Stimulated activated CD4-positive, alpha-beta T cell treated with anti-CD3 and anti-CD28 coated beads, Interleukin-4, amount 100 ng/mL, for 24 hours (primary cell): ENCODE measurements around the gene TANC2.

Source experiments
- DNase-seq: peaks from one replicate; pipeline ENCODE4 v3.0.0-alpha.2; 2020

Gene TANC2

GRCh38 chr17:63015824-63016223 lies 49.8 kb downstream of the TANC2 start:
- no peak for DNase-seq
